HG03469 (cell line): ENCODE measurements around the gene UQCC5.

ENCODE experiments used
- ATAC-seq: cut with Tn5 transposase; IDR thresholded peaks from one replicate; pipeline ENCODE4 v1.9.1; 2021; ENCODE audit warnings: mild to moderate bottlenecking, moderate library complexity, moderate number of reproducible peaks; ENCODE audit not compliant: unreplicated experiment

Gene UQCC5

GRCh38 chr3:52558436-52558835 is 22.0 kb downstream of the UQCC5 start:
- ATAC-seq: no peak

- no peak for ATAC-seq
Measured at GRCh38 chr3:52561028-52561747, 24.8 kb downstream of the UQCC5 start.

GRCh38 chr3:52563984-52564383 is 27.6 kb downstream of the UQCC5 start:
- ATAC-seq: no peak

GRCh38 chr3:52568069-52568468 is 31.7 kb downstream of the UQCC5 start:
- no peak for ATAC-seq

GRCh38 chr3:52570076-52570475 is 33.7 kb downstream of the UQCC5 start:
- no peak for ATAC-seq

- ATAC-seq: no peak
Measured at GRCh38 chr3:52572221-52572620, 35.8 kb downstream of the UQCC5 start.

GRCh38 chr3:52574056-52574965 is 37.9 kb downstream of the UQCC5 start:
- ATAC-seq: no peak
